HG03280 (cell line): ENCODE results near the gene HK1.

Source experiments
- ATAC-seq: cut with Tn5 transposase; IDR thresholded peaks from one replicate; pipeline ENCODE4 v1.9.1; 2021; ENCODE audit warnings: mild to moderate bottlenecking, moderate library complexity; ENCODE audit not compliant: unreplicated experiment

HK1 gene

DNA sequence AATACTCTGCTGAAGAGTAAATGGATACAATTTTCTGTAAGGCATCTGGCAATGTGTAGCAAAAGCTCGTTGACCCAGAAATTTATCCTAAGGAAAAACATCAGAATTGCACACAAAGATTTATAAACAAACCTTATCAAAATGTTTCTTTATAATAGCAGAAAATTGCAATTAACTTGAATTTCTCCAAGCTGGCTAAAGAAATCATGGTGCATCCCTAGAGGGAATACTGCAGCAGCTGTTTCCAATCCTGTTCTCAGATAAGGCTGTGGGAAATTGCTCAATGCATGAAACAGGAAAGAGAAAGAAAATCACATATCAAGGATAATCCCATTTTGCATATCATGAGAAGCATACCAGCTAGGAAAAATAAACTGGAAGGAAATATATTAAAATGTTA, 119.7 kb downstream of the HK1 start:
- no peak for ATAC-seq

- no peak for ATAC-seq
Measured at GRCh38 chr10:69398466-69398865, 120.2 kb downstream of the HK1 start.

GRCh38 chr10:69400936-69401335, 122.6 kb downstream of the HK1 start:
- ATAC-seq, result no peak

- no peak for ATAC-seq
Measured at GRCh38 chr10:69401416-69401815, 123.1 kb downstream of the HK1 start.

DNA sequence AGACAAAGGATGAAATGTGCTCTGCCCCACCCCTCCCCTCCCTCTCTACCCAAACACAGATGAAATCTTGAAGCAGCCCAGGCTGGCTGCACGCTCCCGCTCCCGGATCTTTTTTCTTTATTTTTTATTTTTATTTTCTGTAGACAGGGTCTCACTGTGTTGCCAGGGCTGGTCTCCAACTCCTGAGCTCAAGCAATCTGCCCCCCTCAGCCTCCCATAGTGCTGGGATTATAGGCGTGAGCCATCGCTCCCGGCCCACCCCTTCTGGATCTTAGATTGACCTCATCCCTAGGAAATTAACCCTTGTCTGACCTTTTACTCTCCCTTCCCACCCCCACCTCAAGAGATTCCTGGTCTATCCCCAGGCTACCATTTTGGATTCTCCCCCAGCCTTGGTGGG, 124.1 kb downstream of the HK1 start:
- ATAC-seq, result no peak

- no peak for ATAC-seq
Measured at GRCh38 chr10:69403066-69403465, 124.8 kb downstream of the HK1 start.

GRCh38 chr10:69403519-69403918, 125.2 kb downstream of the HK1 start:
- no peak for ATAC-seq

DNA sequence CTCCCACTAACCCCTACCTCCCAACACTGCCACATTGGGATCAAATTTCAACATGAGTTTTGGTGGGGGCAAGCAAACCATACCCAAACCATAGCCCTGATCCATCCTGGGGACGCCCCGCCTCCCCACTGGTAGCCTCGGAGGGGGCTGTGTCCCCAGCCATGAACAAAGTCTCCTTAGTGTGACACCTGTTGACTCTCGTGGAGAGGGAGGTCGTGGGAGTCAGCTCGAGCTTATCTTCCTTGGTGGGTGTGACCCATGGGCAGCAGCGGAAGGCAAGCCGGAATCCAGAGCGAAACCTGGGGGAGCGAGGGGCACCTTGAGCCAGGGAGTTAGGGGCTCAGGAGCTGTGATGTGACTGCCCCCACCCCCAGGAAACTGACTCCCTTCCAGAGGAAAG, 126.5 kb downstream of the HK1 start:
- no peak for ATAC-seq

GRCh38 chr10:69405221-69405620, 126.9 kb downstream of the HK1 start:
- no peak for ATAC-seq

DNA sequence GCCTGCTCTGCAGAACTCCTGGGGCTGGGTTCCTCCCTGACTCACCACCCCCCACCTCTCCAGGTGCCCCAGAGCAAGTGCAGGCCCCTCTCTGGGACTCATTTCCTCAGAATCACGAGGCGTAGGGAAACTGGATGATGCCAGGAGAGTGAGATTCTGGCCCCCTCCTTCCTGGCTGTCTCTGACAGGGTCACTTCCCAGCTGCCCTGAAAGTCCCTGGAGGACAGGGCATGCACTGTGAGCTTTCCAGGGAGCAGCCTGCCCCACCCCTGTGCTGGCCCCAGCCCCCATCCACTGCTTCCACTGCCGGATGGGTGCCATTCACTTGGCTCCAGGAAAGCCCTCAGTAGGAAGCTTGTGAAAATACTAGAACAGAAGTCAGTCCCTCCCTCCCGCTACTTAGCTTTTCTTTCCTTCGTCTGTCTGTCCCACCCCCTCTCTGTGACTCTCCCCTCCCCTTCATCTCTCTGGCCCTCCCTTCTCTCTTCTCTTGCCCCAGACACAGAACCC, 128.1 kb downstream of the HK1 start:
- ATAC-seq, result no peak

- ATAC-seq, result no peak
Measured at GRCh38 chr10:69406816-69407580, 128.7 kb downstream of the HK1 start.

GRCh38 chr10:69407621-69408301, 129.5 kb downstream of the HK1 start:
- no peak for ATAC-seq

DNA sequence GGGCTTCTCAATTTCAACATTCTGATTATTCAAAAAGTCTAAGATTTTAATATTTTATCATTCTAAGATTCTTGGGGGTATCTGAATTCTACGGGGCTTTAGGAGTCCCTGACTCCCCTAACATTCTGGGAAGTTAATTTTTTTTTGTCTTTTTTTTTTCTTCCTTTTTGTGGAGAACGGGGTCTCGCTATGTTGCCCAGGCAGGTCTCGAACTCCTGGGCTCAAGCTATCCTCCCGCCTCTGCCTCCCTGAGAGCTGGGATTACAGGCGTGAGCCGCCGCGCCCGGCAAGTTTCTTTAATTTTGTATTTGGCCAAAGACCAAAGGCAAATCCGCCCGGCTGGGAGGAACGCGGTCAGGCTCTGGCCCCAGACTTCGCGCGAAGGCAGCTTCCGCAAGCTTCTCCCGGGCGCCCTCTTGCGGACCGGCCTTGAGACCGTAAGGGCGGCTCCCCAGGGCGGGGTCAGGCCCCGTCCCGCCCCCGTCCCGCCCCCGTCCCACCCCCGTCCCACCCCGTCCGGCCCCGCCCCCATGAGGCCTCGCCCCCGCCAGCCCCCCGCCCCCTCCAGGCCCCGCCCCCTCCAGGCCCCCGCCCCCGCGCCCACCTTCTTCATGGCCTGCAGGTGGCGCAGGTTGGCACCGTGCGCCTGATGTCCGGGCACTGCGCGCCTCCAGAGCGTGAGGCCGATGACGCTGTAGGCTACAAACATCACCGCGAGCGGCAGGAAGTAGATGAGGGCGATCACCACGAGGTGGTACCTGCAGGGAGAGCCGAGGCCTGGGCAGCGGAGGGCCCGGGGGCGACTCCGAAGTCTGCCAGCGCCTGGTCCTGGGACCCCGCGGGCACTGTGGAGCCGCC, 130.3 kb downstream of the HK1 start:
- ATAC-seq, result peak; percentile 79

GRCh38 chr10:69409176-69409495, 130.8 kb downstream of the HK1 start:
- no peak for ATAC-seq

DNA sequence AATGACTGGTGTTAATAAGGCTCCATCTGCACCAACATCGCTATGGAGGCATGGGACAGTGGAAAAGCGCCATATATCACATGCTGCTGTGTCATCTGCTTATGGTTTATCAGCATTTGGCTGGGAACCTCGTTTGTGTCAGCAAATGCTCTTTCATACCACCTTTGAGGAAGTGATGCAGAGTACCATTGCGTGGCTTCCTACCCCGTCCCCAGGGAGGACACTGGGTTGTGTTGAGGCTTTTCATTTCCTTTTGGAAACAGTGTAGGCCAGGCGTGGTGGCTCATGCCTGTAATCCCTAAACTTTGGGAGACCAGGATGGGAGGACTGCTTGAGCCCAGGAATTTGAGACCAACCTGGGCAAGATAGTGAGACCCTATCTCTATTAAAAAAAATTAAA, 131.7 kb downstream of the HK1 start:
- ATAC-seq, result no peak

DNA sequence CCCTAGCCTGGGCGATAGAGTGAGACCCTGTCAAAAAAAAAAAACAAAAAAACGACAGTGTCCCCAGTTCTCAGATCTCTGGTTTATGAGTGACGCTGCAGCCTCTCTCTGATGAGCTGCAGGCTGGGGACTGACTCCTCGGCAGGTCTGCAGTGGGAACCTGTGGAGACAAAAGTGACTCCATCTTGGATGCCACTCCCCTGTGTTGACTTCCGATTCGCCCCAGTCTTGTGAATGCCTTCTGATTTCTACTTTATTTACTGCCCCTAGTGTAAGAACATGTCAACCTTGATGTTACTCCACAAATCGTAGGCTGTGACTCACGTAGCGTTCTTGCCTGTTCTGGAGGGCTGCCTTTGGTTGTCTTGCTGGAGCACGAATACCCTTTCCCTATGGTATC, 132.2 kb downstream of the HK1 start:
- no peak for ATAC-seq

DNA sequence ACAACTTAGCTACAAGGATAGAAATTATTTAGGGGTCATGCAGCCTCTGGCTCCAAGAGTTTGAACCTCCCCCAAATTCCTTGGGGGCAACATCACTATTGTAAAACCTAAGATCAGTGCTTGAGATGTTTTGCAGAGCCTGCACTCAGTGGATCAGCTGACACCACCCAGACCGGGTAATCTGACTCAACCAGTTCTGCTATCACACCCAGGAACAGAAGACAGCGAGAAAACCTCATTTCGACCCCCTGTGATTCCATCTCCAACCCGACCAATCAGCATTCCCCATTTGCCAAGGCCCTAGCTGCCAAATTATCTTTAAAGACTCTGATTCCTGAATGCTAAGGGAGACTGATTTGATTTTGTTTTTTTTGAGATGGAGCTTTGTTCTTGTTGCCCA, 133.2 kb downstream of the HK1 start:
- no peak for ATAC-seq

DNA sequence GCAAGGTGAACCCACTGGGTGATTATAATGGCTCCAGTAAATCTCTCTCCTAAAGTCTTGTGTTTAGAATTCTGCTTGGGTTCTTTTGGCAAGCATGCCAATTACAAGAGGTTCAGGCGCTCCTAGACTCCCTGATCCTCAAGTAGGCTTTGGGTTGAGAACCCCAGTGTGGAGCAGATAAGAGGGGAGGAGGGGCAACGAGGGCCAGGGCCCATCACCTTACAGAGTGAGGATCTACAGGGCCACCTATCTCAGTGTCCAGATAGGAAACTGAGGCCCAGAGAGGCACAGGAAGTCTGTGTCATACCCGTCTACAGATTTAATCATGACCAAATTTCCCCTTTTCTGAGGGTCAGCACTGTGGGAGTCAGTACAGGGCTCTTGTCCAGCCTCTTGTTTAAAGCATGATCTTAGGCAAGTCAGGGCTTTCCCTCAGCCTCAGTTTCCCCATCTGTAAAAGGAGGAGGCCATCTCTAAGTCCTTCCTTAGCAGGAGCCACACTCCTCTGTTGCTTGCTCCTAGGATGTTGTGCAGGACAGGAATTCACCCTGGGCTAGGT, 134.0 kb downstream of the HK1 start:
- no peak for ATAC-seq

GRCh38 chr10:69413221-69413865, 135.0 kb downstream of the HK1 start:
- no peak for ATAC-seq

- no peak for ATAC-seq
Measured at GRCh38 chr10:69414036-69415018, 136.0 kb downstream of the HK1 start.
